CD14-positive monocyte (primary cell): Measurements from ENCODE around the gene EOGT. TPM values are rescaled to one million over a fixed set of nuclear protein-coding genes. Genes with fewer than 3 reads are reported as not detected.

Source experiments
- DNase-seq, 3 donors: peaks; one replicate each; pipeline ENCODE4 v3.0.0-alpha.2; 2011 to 2022
- H2AFZ ChIP-seq: 2 replicates; pipeline ENCODE4 v1.6.0; 2012; ENCODE audit warnings: mild to moderate bottlenecking, low read depth, low read length, inconsistent platforms; ENCODE audit not compliant: insufficient read depth, poor library complexity, severe bottlenecking
- H3K27ac ChIP-seq, 2 donors: 1 replicate in 1 of 2; 2 replicates in 1 of 2; pipeline ENCODE4 v1.5.1; 2012 to 2013; ENCODE audit warnings: low read length in 2 of 2, control low read depth in 1 of 2, inconsistent platforms in 1 of 2, low read depth in 1 of 2, mild to moderate bottlenecking in 1 of 2
- H3K27me3 ChIP-seq, 2 donors: one replicate each; pipeline versions ENCODE4 v1.6.0 to v1.6.1; 2011 to 2013; ENCODE audit warnings: low read length in 2 of 2; ENCODE audit not compliant: control insufficient read depth in 2 of 2, insufficient read depth in 2 of 2
- H3K36me3 ChIP-seq, 2 donors: replicated peaks in 1 of 2; 1 replicate in 1 of 2; 2 replicates in 1 of 2; pipeline versions ENCODE4 v1.5.1 to v1.6.1; 2012 to 2013; ENCODE audit warnings: low read length in 2 of 2, control low read depth in 1 of 2, inconsistent platforms in 1 of 2, mild to moderate bottlenecking in 1 of 2; ENCODE audit not compliant: insufficient read depth in 2 of 2, control insufficient read depth in 1 of 2
- H3K4me1 ChIP-seq, 2 donors: 1 replicate in 1 of 2; 2 replicates in 1 of 2; pipeline versions ENCODE4 v1.5.1 to v1.6.1; 2012 to 2013; ENCODE audit warnings: low read length in 2 of 2, control low read depth in 1 of 2, inconsistent platforms in 1 of 2, mild to moderate bottlenecking in 1 of 2, moderate library complexity in 1 of 2; ENCODE audit not compliant: insufficient read depth in 2 of 2, control insufficient read depth in 1 of 2
- H3K4me2 ChIP-seq: replicated peaks from 2 replicates; pipeline ENCODE3; 2012; ENCODE audit warnings: low read length, moderate library complexity, mild to moderate bottlenecking; ENCODE audit not compliant: poor library complexity, severe bottlenecking; ENCODE audit errors: extremely low read depth
- H3K4me3 ChIP-seq, 3 experiments: fragments of 200-600 bp in 1 of 3; sonication (generic) in 1 of 3; replicated peaks in 1 of 3; 1 replicate in 2 of 3; 2 replicates in 1 of 3; pipeline ENCODE4 v1.5.1; 2011 to 2013; ENCODE audit warnings: low read length in 3 of 3, mild to moderate bottlenecking in 3 of 3, control low read depth in 2 of 3, low read depth in 2 of 3, inconsistent platforms in 1 of 3, moderate library complexity in 1 of 3
- H3K79me2 ChIP-seq: 2 replicates; pipeline ENCODE4 v1.6.0; 2012; ENCODE audit warnings: mild to moderate bottlenecking, control low read depth, inconsistent platforms, low read length, moderate library complexity; ENCODE audit not compliant: insufficient read depth
- H3K9ac ChIP-seq: 2 replicates; pipeline ENCODE4 v1.6.0; 2017; ENCODE audit warnings: low read length, mild to moderate bottlenecking; ENCODE audit not compliant: insufficient read depth, poor library complexity, severe bottlenecking
- H3K9me3 ChIP-seq, 2 donors: replicated peaks in 1 of 2; 1 replicate in 1 of 2; 2 replicates in 1 of 2; pipeline versions ENCODE4 v1.5.1 to v1.6.1; 2012 to 2013; ENCODE audit warnings: low read length in 2 of 2, control low read depth in 1 of 2; ENCODE audit not compliant: control insufficient read depth in 1 of 2, insufficient read depth in 1 of 2
- H4K20me1 ChIP-seq: 2 replicates; pipeline ENCODE4 v1.6.0; 2012; ENCODE audit warnings: mild to moderate bottlenecking, low read length, control low read depth, moderate library complexity; ENCODE audit not compliant: insufficient read depth
- H3K27ac Mint-ChIP-seq, 7 donors: one replicate each; pipeline ENCODE4 v1.8.0; 2020; ENCODE audit warnings: mild to moderate bottlenecking in 7 of 7, mixed read lengths in 7 of 7, moderate library complexity in 6 of 7, inconsistent platforms in 2 of 7
- H3K27me3 Mint-ChIP-seq, 3 donors: one replicate each; pipeline ENCODE4 v1.8.0; 2021 to 2022; ENCODE audit warnings: low read depth in 3 of 3, mild to moderate bottlenecking in 3 of 3, mixed read lengths in 3 of 3, moderate library complexity in 3 of 3, inconsistent platforms in 1 of 3
- H3K36me3 Mint-ChIP-seq, 2 donors: one replicate each; pipeline ENCODE4 v1.8.0; 2020; ENCODE audit warnings: mixed read lengths in 2 of 2, inconsistent platforms in 1 of 2, mild to moderate bottlenecking in 1 of 2
- H3K4me1 Mint-ChIP-seq: one replicate; pipeline ENCODE4 v1.8.0; 2020; ENCODE audit warnings: mild to moderate bottlenecking, mixed read lengths
- H3K4me3 Mint-ChIP-seq, 2 donors: one replicate each; pipeline ENCODE4 v1.8.0; 2020; ENCODE audit warnings: mild to moderate bottlenecking in 2 of 2, mixed read lengths in 2 of 2, moderate library complexity in 1 of 2
- H3K9me3 Mint-ChIP-seq, 7 donors: one replicate each; pipeline ENCODE4 v1.8.0; 2020 to 2022; ENCODE audit warnings: mixed read lengths in 7 of 7, mild to moderate bottlenecking in 6 of 7, moderate library complexity in 6 of 7, inconsistent platforms in 2 of 7
- WGBS: methylation state at CpG from one replicate; pipeline ENCODE4 v1.1.5; 2013; ENCODE audit warnings: missing lambda C conversion rate; ENCODE audit not compliant: insufficient coverage; 5-methylcytosine and 5-hydroxymethylcytosine counted together
- intact Hi-C, 2 donors: fragments of 100-400 bp; cut with micrococcal nuclease; formaldehyde crosslinking; loops; one replicate each; pipeline versions ENCODE4 v1.15.0 to v1.15.1; 2023
- polyA plus RNA-seq, 3 donors: library from polyadenylated mRNA; depleted of rRNA in 1 of 3; unstranded in 2 of 3; stranded (reverse) in 1 of 3; fragments of 300-500 nt in 2 of 3; fragments of >200 nt in 1 of 3; fragmentation: Illumina TruSeq in 2 of 3; gene quantifications; 1 replicate in 2 of 3; 2 replicates in 1 of 3; pipeline ENCODE4 v1.2.3, GENCODE V29; 2012 to 2021
- TF ChIP-seq, protein P1 (sequence below): fragments of 200-600 bp; IDR thresholded peaks from one replicate; pipeline ENCODE4 v1.8.0; 2022; ENCODE audit warnings: antibody characterized with exemption, mild to moderate bottlenecking

Gene EOGT
- polyA plus RNA-seq, 3 donors = 3.7 to 8.1 (median 5.0) TPM

DNA sequence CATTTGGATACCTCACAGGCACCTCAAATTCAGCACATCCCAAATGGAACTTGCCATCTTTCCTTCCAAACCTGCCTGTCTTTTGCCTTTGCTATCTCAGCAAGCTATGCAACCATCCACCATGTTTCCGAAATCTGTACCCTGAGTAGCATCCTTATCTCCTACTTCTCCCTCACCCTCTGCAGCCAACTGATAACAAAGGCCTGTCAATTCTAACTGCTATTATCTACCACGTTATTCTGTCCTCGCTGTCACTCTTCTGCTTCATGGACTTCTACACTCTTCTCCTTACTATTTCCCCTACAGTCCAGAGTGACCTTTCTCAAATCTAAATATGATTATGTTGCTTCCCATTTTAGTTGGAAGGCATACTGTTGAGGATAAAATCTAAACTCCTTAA is 55.6 kb downstream of the EOGT start:
- H3K27ac ChIP-seq = no peak overlapping the region
- no peak overlapping the region for H3K9ac ChIP-seq
- H3K4me1 Mint-ChIP-seq = peaks cover 3% of the 10 kb centered on the region
- peaks cover 3 to 6% of the 10 kb centered on the region in 2 donors for H3K27me3 ChIP-seq
- no peak overlapping the region for H3K4me3 ChIP-seq
- peaks cover 0 to 3% (median 0%) of the 10 kb centered on the region in 7 donors for H3K9me3 Mint-ChIP-seq
- TF ChIP-seq, protein P1, sequence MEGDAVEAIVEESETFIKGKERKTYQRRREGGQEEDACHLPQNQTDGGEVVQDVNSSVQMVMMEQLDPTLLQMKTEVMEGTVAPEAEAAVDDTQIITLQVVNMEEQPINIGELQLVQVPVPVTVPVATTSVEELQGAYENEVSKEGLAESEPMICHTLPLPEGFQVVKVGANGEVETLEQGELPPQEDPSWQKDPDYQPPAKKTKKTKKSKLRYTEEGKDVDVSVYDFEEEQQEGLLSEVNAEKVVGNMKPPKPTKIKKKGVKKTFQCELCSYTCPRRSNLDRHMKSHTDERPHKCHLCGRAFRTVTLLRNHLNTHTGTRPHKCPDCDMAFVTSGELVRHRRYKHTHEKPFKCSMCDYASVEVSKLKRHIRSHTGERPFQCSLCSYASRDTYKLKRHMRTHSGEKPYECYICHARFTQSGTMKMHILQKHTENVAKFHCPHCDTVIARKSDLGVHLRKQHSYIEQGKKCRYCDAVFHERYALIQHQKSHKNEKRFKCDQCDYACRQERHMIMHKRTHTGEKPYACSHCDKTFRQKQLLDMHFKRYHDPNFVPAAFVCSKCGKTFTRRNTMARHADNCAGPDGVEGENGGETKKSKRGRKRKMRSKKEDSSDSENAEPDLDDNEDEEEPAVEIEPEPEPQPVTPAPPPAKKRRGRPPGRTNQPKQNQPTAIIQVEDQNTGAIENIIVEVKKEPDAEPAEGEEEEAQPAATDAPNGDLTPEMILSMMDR = no peak
- intact Hi-C loops = no loop called here
- H3K27ac Mint-ChIP-seq = no peak overlapping the region
- H3K36me3 ChIP-seq = no peaks in the 10 kb centered on the region
- 88% methylated on average over 1 of the region's 3 CpGs for WGBS
- H3K9me3 ChIP-seq = no peaks in the 10 kb centered on the region
- H3K4me3 Mint-ChIP-seq = peak overlapping the region in 1 of 2 donors; percentile 0
- no peaks in the 10 kb centered on the region for H4K20me1 ChIP-seq
- no peaks in the 10 kb centered on the region for H3K4me1 ChIP-seq
- no peaks in the 10 kb centered on the region for H3K36me3 Mint-ChIP-seq
- H3K4me2 ChIP-seq = no peak overlapping the region
- no peaks in the 10 kb centered on the region for H3K79me2 ChIP-seq
- no peak overlapping the region for H2AFZ ChIP-seq
- H3K27me3 Mint-ChIP-seq = peaks cover 15 to 23% (median 16%) of the 10 kb centered on the region in 3 donors
- no peak for DNase-seq

DNA sequence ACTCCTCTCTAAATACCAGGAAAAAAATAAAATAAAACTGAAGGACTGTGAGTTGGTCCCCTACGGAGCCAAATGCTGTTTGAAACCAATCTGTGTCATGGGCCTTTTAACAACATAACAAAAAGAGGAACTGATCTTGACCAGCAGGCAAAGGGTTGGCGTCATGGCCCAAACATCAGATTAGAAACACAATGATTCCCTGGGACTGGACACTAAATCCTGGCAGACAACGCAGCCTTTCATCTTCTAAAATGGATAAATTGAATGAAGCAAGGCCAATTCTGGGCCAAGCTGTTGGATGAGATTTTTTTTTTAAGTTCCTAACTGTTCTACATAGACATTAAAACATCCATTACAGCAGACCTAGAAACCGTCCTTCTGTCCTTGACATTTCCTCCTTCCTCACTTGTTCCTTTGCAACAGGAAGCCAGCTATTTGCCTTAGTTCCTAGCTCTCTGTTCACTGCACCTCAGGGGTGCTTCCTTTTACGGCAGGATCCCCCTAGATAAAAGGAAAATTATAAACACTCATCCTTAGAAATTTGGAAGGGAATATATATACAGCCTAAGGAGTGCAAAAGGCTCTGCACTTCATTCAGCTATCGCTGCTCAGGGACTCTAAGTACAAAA is 59.6 kb downstream of the EOGT start:
- H3K27me3 ChIP-seq = peaks cover 0 to 5% of the 10 kb centered on the region in 2 donors
- Mint-ChIP-seq H3K4me1 (peaks cover 3% of the 10 kb centered on the region), H3K27ac (no peak overlapping the region), H3K36me3 (no peaks in the 10 kb centered on the region), H3K27me3 (peaks cover 7 to 12% (median 8%) of the 10 kb centered on the region in 3 donors), H3K4me3 (no peak overlapping the region), H3K9me3 (peaks cover 0 to 3% (median 0%) of the 10 kb centered on the region in 7 donors)
- DNase-seq = no peak
- no peak overlapping the region for H3K9ac ChIP-seq
- H3K4me1 ChIP-seq = no peaks in the 10 kb centered on the region
- intact Hi-C loops = no loop called here
- no peaks in the 10 kb centered on the region for H3K36me3 ChIP-seq
- no peak overlapping the region for H3K4me3 ChIP-seq
- H3K9me3 ChIP-seq = no peaks in the 10 kb centered on the region
- no peak overlapping the region for H3K4me2 ChIP-seq
- 70% methylated on average over 2 of the region's 6 CpGs for WGBS
- no peaks in the 10 kb centered on the region for H3K79me2 ChIP-seq
- H4K20me1 ChIP-seq = no peaks in the 10 kb centered on the region
- TF ChIP-seq, protein P1 = no peak
- no peak overlapping the region for H3K27ac ChIP-seq
- H2AFZ ChIP-seq = no peak overlapping the region
